ENCODE data around the gene RFX8. TPM values are rescaled to one million over a fixed set of nuclear protein-coding genes. Genes with fewer than 3 reads are reported as not detected.
A peak's percentile ranks its signal among the peaks of the same experiment; 100 is the strongest.

Gene RFX8
- total and polyA plus RNA-seq, 2 of the 4 experiments (the other 2 are of a cell fraction) = 2.9 to 5.3 TPM

DNA sequence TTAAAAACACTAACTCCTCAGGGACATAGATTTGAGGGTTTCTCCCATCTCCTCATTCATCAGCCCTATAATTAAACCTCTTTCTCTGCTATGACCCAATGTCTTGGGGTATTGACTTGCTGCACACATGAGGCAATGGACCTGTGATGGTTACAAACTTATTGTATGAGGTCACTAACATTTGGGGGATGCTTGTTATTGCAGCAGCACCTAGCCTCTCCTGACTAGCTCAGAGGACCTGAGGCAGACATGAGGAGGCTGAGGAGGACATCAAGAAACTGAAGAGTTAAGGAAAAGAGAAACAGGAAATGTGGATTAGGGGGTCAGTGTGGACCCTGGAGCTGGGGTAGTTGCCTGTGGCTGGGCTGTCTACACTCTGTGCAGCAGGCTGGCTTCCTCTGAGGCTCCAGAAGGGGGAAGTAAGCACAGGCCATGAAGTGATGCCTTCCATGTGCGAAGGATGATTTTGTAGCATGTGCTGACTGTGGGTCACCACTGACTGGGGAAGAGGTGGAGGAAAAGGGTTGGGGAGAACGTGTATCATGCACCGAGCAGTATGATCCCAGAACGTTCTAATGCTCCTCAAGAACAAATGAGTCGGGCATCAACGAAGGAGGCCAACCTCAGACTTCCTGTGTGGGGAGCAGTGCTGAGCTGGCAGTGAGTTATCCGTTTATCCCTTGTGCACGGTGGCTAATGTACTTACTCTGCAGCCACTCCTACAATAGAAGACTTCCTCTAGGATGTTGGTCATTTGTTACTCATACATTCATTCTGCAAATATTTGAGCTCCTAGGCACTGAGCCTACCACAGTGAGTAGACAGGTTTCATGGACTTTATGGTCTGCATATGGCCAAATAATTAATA lies 42.1 kb upstream of the RFX8 start:
- BruUV-seq (replicated peaks) = no TSS peak

More for the DNA sequence above, 42.1 kb upstream of the RFX8 start:
- Histone ChIP-seq H2AFZ (replicated peaks; ENCODE audit: low read length, poor library complexity) (peak overlapping the region; percentile 84), H3K4ac (ENCODE audit: low read depth, low read length) (peak overlapping the region; percentile 97), H3K79me1 (ENCODE audit: low read depth in 1 of 2, low read length in 2 of 2) (peaks cover 0 to 42% of the 10 kb centered on the region in 2 experiments; a peak in 2 of 4 replicates), H3K27ac (ENCODE audit: insufficient read depth, low read length) (peak overlapping the region; percentile 58), H2AK9ac (replicated peaks; ENCODE audit: low read depth, low read length, poor library complexity) (peak overlapping the region; percentile 90), H3K4me3 (ENCODE audit: insufficient read depth, low read depth, low read length) (no peak overlapping the region), H2BK5ac (ENCODE audit: low read depth, low read length, poor library complexity, severe bottlenecking) (peak overlapping the region; percentile 95), H3K9ac (ENCODE audit: low read depth, low read length) (no peak overlapping the region), H2BK20ac (ENCODE audit: low read depth, low read length) (peak overlapping the region; percentile 99), H3K4me2 (ENCODE audit: low read depth, low read length) (no peak overlapping the region), H2BK120ac (ENCODE audit: low read depth, low read length) (peak overlapping the region; percentile 99), H2BK15ac (ENCODE audit: low read depth, low read length) (peak overlapping the region; percentile 86), H2AK5ac (ENCODE audit: low read depth, low read length) (peak overlapping the region; percentile 94), H4K5ac (ENCODE audit: low read depth, low read length) (peak overlapping the region; percentile 72; the same call in 1 of the 2 replicates), H3K23ac (ENCODE audit: low read depth, low read length) (peak overlapping the region; percentile 96), H4K8ac (ENCODE audit: low read depth in 2 of 2, low read length in 2 of 2) (peak overlapping the region; percentile 53 to 90), H3K36me3 (ENCODE audit: control insufficient read depth, insufficient read depth, low read length) (no peaks in the 10 kb centered on the region), H3K4me1 (ENCODE audit: control insufficient read depth, insufficient read depth, low read length) (peaks cover 24% of the 10 kb centered on the region), H3K18ac (ENCODE audit: low read depth, low read length) (peak overlapping the region; percentile 66; the same call in 1 of the 2 replicates), H3K9me1 (ENCODE audit: insufficient read depth, low read length) (peaks cover 24% of the 10 kb centered on the region), H3K56ac (ENCODE audit: extremely low read depth, insufficient read depth, low read length) (peak overlapping the region; percentile 70), H3K9me3 (ENCODE audit: control insufficient read depth, insufficient read depth, low read length) (no peaks in the 10 kb centered on the region; the same call in 1 of the 2 replicates), H4K20me1 (ENCODE audit: insufficient read depth, low read length) (no peaks in the 10 kb centered on the region), H3K14ac (replicated peaks; ENCODE audit: low read depth, low read length) (peak overlapping the region; percentile 97), H4K91ac (ENCODE audit: insufficient read depth, low read depth, low read length) (peak overlapping the region; percentile 98), H3K27me3 (ENCODE audit: control insufficient read depth, insufficient read depth, low read length) (no peaks in the 10 kb centered on the region)
- TF ChIP-seq MAFK (IDR thresholded peaks at IDR 0.05; ENCODE audit: low read depth, low read length) = peak; percentile 81
- no peak for TF ChIP-seq RFX5 (IDR thresholded peaks at IDR 0.05; ENCODE audit: low read depth, low read length)
- peak; percentile 80 for TF ChIP-seq NFE2L2 (IDR thresholded peaks at IDR 0.05; ENCODE audit: low read depth, low read length)
- no peak for TF ChIP-seq MXI1 (IDR thresholded peaks at IDR 0.05; ENCODE audit: borderline replicate concordance, low read depth, low read length)
- 0 out of 2 replicates have a peak, but pooled peaks have one; percentile 7 for TF ChIP-seq FOS (IDR thresholded peaks at IDR 0.05; ENCODE audit: low read depth, low read length)
- TF ChIP-seq RAD21 (IDR thresholded peaks at IDR 0.05; ENCODE audit: low read length) = peak; percentile 10; the same call in 1 of the 2 replicates
- ATAC-seq (ENCODE audit: low read depth) (peak; percentile 85), DNase-seq (peak; percentile 94)
- intact Hi-C loops (cut with micrococcal nuclease) = loop anchor here (2.0 kb wide), 1 partner anchor 180 kb away; the partner anchor contains the start of gene MAP4K4
- WGBS, 2 experiments (ENCODE audit: extremely low coverage in 2 of 2, insufficient read length in 1 of 2) = 71% methylated on average over 1 of the region's 8 CpGs; no CpG with 5 or more reads in 1 of the 2 experiments
- ChIA-PET POLR2A (ENCODE audit: unreplicated experiment) (interaction anchor here (1.0 kb wide), 1 partner anchor 24 kb away, joined by 3 read pairs; no protein-coding TSS in a partner anchor), CTCF (interaction anchor here (2.4 kb wide), 1 partner anchor 314 kb away, joined by 6 read pairs; no protein-coding TSS in a partner anchor)
- in situ Hi-C loops (cut with MboI; ENCODE audit: low sequenced_read_pairs) = loop anchor here (25.0 kb wide), 1 partner anchor 170 kb away; the partner anchor contains the start of gene MAP4K4
- dilution Hi-C loops (cut with HindIII; ENCODE audit: low sequenced_read_pairs, unreplicated experiment) = no loop called here

All from IMR-90 (cell line).